Right renal pelvis (tissue), 4 donors: ENCODE results near the gene MBD3L2B. TPM values are rescaled to one million over a fixed set of nuclear protein-coding genes. Genes with fewer than 3 reads are reported as not detected.

Experiments used
- DNase-seq, 4 donors: peaks; one replicate each; pipeline ENCODE4 v3.0.0-alpha.2; 2013; ENCODE audit warnings: low read depth in 4 of 4, low spot score in 3 of 4, missing footprints in 1 of 4
- polyA plus RNA-seq, 4 donors: library from polyadenylated mRNA; unstranded; fragments of 120-200 nt; gene quantifications; one replicate each; pipeline ENCODE4 v1.2.1, GENCODE V29; 2013; ENCODE audit not compliant: insufficient read length in 4 of 4

MBD3L2B gene
- polyA plus RNA-seq, 4 donors = not detected

- DNase-seq = no peak
Observed at GRCh38 chr19:7018828-7019227, 2.4 kb downstream of the MBD3L2B start.

DNA sequence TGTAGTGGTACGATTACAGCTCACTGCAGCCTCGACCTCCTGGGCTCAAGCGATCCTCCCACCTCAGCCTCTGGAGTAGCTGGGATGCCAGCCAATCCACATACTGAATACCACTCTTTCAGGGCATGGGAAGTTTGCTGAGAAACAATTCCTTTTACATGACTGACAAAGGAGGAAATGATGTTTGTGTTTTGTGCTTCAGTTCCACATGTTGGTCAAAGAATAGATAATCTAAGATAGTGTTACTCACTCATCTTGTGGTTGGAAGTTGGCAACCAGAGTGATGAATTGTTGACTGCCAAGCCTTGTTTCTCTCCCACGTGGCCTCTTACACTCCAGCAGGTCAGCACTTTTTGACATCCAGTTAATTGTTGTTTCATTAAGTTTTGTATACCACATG, 7.6 kb downstream of the MBD3L2B start:
- no peak for DNase-seq

DNA sequence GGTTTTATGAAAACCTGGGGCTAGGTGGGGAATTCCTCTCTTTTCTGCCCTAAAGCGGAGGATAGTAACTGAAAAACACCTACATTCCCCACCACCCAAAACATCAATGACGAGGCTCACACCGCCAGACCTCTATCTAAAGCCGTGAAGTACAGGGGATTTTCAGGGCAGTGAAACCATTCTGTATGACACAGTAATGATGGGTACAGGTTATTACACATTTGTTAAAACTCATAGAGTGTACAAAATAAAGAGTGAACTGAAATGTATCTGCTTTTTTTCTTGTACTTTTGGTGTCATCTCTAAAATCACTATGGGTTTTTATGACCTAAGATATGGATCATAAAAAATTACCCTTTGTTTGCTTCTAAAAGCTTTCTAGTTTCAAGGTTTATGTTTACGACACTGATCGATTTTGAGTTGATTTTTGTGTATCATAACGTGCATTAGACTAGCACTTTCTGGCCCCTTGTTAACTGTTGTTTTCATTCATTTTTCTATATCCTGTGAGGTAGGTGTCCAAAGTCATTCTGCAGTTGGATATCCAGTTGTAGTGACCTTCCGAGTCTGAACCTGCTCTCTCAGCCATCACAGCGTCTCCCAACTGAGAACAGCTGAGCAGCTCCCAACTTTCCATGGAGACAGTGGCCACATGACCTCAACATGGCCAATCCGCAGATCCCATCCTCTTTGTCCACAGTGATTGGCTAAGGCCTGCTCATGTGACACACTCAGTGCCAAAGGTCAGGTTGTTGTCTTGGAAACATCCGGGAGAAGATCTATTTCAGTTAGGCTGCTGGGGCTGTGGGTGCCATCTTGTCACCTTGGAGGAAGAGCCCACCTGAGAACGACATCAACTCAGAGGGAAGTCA, 10.3 kb downstream of the MBD3L2B start:
- DNase-seq = no peak

GRCh38 chr19:7007859-7008258, 13.4 kb downstream of the MBD3L2B start:
- no peak for DNase-seq

DNA sequence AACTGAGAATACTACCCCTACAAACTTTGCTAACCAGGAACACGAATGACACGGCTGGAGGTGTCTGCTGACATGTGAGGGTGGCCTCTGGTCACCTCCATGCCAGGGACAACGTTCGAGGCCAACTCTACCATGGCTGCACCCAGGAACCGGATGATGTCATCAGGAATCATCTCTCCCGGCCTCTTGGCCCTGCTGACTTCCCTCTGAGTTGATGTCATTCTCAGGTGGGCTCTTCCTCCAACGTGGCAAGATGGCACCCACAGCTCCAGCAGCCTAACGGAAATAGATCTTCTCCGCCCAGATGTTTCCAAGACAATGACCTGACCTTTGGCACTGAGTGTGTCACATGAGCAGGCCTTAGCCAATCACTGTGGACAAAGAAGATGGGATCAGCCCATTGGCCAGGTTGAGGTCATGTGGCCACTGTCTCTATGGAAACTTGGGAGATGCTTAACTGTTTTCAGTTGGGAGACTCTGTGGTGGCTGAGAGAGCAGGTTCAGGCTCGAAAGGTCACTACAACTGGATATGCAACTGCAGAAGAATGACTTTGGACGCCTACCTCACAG, 15.0 kb downstream of the MBD3L2B start:
- no peak for DNase-seq

DNA sequence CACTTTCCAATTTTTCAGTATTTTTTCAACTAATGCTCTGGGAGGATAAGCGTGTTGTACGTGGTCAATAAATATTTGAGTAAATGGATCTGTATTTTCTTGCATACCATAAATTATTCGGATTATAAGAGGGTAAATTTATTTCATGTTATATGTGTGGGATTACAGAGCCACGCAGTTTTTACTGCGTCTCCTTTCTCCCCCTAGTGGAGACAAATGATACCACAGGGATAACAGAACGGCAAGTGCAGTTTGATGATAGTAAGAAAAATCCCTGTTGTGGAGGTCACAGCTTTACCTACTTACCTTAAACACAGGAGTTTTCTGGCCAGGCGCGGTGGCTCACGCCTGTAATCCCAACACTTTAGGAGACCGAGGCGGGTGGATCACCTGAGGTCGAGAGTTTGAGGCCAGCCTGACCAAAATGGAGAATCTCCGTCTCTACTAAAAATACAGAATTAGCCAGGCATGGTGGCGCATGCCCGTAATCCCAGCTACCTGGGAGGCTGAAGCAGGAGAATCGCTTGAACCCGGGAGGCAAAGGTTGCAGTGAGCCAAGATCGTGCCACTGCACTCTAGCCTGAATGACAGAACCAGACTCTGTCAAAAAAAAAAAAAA, 16.8 kb downstream of the MBD3L2B start:
- DNase-seq = peak in 2 of 4 donors; percentile 2 to 30

DNA sequence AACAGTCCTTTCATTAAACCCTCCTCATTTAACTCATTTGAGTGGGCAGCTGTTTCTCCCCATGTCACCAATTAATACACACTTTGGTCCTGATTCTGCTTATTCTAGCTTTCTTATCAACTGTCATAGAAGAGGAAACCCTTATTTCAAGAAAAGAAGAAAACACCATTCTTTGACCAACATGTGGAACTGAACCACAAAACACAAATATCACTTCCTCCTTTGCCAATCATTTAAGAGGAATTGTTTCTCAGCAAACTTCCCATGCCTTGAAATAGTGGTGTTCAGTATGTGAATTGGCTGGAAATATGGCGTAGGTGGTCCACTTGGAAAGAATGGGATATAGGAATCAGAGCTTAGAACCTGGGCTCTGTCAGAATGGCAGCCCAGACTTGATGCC, 20.4 kb downstream of the MBD3L2B start:
- no peak for DNase-seq

DNA sequence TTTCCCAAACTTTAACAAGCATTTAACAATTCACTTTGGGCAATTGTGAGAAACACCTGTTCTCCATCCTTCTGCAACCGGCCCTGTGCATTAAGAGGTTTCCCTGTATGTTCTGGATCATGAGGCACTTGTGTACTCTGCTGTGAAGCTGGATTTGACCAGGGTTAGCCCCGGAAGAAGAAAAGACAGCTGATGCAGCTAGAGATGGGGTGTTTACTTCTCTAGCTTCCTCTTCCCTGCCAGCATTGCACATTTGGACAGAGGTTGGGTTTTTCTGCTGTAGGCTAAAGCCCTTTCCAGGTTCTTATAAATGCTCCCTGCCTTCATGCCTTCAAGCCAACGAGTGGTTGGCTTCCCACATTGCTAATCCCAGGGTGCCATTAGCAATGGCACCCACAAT, 20.9 kb downstream of the MBD3L2B start:
- no peak for DNase-seq

DNA sequence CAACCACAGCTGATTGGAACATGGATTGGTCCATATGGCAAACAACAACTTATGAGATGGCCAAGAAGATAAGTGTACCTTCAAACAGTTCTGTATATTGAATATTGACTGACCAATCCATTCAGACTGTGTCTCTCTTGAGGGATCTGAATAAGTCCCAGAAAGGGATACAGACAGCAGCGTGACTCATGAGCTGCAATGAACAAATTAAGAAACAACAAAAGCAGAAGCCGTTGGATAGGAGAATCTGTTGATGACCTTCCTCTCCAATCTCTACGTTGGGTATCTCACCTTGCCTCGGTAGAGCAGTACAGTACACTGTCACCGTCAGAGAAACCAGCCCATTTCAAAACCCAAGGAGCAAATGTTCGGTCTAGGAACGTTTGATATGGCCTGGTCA, 21.3 kb downstream of the MBD3L2B start:
- no peak for DNase-seq

DNA sequence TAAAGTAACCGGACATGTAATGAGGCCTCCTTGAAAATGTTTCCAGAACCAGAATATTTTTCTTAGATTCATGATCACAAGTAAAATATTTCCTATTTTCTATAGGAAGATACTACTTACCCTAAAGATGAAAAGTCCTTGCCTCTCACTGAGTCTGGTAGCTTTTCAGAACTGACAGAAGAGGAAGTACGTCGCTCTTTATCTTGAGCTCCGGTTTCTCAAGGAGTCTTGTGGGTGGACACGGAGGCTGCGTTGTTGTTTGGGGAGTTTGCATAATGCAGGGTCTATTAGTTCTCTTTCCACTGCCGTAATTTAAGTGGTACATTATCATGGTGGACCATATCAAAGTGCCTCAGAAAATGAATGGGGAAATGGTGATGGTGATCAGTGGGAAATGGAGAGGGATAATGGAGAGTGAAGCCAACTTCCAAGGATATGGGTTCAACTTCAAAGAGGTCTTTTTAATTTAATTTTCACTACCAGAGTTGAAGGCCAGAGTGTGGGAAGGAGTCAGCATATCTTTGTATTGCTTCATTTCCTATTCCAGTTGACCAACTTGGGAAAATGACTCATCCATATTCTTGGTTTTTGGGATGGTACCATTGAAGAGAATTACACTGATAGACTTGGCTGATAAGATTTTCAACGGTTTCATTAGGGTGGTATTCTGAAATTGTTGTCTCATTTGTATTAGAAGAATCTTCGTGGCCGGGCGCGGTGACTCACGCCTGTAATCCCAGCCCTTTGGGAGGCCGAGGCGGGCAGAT, 23.4 kb downstream of the MBD3L2B start:
- no peak for DNase-seq

- no peak for DNase-seq
Observed at GRCh38 chr19:6996810-6997209, 24.4 kb downstream of the MBD3L2B start.

GRCh38 chr19:6995054-6995453, 26.2 kb downstream of the MBD3L2B start:
- DNase-seq = no peak

GRCh38 chr19:6988257-6988656, 33.0 kb downstream of the MBD3L2B start:
- DNase-seq = no peak

GRCh38 chr19:6987850-6988249, 33.4 kb downstream of the MBD3L2B start:
- no peak for DNase-seq

GRCh38 chr19:6983448-6983847, 37.8 kb downstream of the MBD3L2B start:
- no peak for DNase-seq

- no peak for DNase-seq
Observed at GRCh38 chr19:6979399-6979798, 41.8 kb downstream of the MBD3L2B start.

GRCh38 chr19:6976197-6976596, 45.0 kb downstream of the MBD3L2B start:
- no peak for DNase-seq

DNA sequence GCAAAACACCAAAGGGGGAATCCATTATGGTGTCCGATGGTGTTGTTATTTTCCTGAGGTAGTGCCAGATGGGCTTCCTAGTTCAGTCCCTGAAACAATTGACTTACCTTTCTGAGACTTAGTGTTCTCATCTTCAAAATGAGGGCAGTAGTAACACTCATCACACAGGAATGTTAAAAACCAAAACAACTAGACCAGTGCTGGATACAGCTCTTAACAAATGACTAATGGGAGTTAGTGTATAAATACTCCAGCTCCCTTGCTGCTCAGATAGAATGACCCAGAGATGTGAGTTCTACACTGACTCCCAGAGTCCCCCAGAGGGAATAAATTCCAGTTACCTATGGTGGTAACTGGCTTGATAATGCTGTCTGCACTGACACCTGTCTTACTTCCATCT, 49.9 kb downstream of the MBD3L2B start:
- no peak for DNase-seq

DNA sequence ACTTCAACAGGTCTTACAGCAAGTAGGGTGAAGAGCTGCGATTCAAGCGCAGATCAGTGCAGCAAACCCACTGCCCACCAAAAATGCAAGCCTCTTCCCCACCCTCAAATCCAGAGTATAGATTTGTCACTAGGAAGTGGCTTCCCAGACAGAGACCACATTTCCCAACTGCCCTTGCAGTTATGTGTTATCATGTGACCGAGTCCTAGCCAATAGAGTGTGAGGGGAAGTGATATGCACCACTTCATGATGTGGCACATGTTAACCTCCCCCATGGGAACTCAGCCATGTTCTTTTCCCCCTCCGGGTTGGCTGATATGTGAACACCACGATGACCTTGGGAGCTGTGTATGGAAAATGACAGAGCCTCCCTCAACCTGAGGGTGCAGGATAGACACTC, 50.8 kb downstream of the MBD3L2B start:
- DNase-seq = no peak

- DNase-seq = no peak
Observed at GRCh38 chr19:6970021-6970420, 51.2 kb downstream of the MBD3L2B start.

GRCh38 chr19:6969490-6969889, 51.7 kb downstream of the MBD3L2B start:
- no peak for DNase-seq
